DOHH2 (cell line): ENCODE results near the gene GRPEL2.

Experiments
- EZH2phosphoT487 ChIP-seq: fragments of 200-600 bp; sonication (generic); IDR thresholded peaks from 2 replicates; pipeline ENCODE4 v1.6.1; 2017; ENCODE audit warnings: borderline replicate concordance, mild to moderate bottlenecking, antibody characterized with exemption, low read length, moderate library complexity, mixed read lengths
- TF ChIP-seq, protein P1 (sequence below): fragments of 200-600 bp; sonication (generic); IDR thresholded peaks from one replicate; pipeline ENCODE4 v1.5.1; 2014; ENCODE audit warnings: antibody characterized with exemption, mild to moderate bottlenecking, low read depth, low read length; ENCODE audit not compliant: poor library complexity, severe bottlenecking

- TF ChIP-seq, protein P1, sequence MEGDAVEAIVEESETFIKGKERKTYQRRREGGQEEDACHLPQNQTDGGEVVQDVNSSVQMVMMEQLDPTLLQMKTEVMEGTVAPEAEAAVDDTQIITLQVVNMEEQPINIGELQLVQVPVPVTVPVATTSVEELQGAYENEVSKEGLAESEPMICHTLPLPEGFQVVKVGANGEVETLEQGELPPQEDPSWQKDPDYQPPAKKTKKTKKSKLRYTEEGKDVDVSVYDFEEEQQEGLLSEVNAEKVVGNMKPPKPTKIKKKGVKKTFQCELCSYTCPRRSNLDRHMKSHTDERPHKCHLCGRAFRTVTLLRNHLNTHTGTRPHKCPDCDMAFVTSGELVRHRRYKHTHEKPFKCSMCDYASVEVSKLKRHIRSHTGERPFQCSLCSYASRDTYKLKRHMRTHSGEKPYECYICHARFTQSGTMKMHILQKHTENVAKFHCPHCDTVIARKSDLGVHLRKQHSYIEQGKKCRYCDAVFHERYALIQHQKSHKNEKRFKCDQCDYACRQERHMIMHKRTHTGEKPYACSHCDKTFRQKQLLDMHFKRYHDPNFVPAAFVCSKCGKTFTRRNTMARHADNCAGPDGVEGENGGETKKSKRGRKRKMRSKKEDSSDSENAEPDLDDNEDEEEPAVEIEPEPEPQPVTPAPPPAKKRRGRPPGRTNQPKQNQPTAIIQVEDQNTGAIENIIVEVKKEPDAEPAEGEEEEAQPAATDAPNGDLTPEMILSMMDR, result no peak
- TF ChIP-seq EZH2phosphoT487, result no peak
Measured at GRCh38 chr5:149358294-149358651, 13.0 kb downstream of the GRPEL2 start.
